Cardiac septum (tissue), 1 donor: Measurements from ENCODE around the gene RAD50. TPM values are rescaled to one million over a fixed set of nuclear protein-coding genes. Genes with fewer than 3 reads are reported as not detected.
"Not testable (repeated sequence)": the region's sequence is repeated elsewhere in the genome, so short reads cannot be mapped to it uniquely, and the experiment has no call there.

Source experiments
- DNase-seq: peaks from one replicate; pipeline ENCODE4 v3.0.0-alpha.2; 2020; ENCODE audit warnings: low spot score
- intact Hi-C: fragments of 100-400 bp; cut with DNase I; formaldehyde crosslinking; loops from one replicate; pipeline ENCODE4 v1.14.0; 2022
- total RNA-seq: library from RNA; stranded (reverse); fragmentation: NEBNext Ultra II Directional; extraction: Animal tissue kit (Norgen Biotek cat#: 25700); gene quantifications from one replicate; pipeline ENCODE4 v1.2.1, GENCODE V29; 2021
- donor health status: DM: no; HTN: no; CAD: no.

Gene RAD50
- total RNA-seq, 1 donor from 2014 or later, result 27.7 TPM

DNA sequence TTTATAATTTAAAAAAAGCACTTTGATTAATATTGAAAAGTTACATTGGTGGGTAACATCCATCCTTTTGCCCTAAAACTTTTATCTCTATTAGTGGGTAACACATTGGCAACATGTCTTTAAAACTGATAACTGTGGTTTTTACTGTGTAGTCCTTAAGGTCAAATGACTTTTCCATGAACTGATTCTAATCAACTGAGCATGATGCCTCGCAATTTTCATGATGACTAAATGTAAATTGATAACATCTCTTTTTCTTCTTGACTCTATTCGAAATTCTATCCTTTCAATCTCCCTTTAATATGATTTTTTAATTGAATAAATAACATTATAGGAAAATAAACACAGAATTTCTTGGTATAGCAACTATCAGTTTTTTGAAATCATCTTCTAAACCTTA is 7.2 kb upstream of the RAD50 start:
- DNase-seq, result no peak
- intact Hi-C loops, result no loop called here

GRCh38 chr5:132556153-132556762 is 519 bp upstream of the RAD50 start:
- no peak for DNase-seq
- intact Hi-C loops, result loop anchor here (2.0 kb wide), 1 partner anchor 55 kb away; no protein-coding TSS in a partner anchor

DNA sequence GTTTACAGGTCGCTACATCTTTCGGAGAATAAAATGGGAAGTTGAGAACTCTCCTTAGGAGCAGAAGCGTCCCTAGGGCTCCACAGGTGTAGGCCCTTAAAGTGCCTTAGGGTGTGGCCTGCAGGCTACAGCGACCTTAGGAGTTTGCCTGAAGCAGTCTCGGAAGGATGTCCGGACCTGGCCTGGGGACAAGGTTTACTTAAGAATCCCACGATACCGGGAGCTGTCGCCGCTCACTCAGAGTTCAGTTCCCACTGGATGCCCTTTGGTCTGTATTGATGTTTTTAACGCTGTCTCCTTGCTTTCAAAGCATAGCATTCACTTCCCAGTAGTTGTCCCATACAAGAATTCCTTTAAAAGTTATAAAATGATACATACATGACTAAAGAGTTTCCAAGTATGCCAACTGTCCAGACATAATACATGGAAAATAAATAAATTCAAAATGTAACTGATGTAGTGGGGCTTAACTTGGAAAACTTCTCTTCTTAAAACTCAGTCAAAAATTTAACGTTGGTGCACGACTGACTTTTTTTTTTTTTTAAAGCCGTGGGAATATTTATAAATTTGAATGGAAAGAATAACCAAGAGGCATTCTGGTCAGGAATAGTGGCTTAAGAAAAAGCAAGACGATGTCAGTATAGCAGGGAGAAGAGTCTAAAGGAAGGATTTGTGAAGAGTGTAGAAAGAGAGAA is 848 bp downstream of the RAD50 start:
- DNase-seq, result no peak
- intact Hi-C loops, result loop anchor here (2.0 kb wide), 1 partner anchor 57 kb away; no protein-coding TSS in a partner anchor

DNA sequence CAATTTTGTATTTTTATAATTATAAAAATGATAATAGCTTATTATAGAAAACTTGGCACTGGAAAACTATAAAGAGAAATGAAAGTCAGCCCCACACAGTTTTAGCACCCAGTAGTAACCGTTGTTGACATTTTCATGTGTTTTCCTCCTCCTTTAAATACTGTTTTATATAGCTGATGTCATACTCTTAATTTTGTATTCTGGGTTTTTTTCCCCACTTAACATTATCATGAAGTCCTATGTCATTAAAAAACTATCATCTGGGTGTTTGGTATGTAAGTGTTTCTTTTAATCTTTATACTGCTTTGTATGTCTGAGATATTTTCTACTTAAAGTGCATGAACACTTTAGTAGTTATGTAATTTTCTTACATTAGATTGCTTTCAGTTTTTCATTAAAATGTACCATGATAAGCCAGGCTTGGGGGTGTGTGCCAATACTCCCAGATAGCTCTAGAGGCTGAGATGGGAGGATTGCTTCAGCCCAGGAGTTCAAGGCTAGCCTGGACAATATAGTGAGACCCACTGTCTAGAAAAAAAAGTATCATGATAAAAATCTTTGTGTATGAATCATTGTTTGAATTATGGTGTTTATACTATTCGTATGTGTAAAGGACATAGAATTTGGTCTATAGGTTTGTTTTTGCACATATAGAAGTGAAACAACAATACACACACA is 2.7 kb downstream of the RAD50 start:
- no peak for DNase-seq
- intact Hi-C loops, result no loop called here

DNA sequence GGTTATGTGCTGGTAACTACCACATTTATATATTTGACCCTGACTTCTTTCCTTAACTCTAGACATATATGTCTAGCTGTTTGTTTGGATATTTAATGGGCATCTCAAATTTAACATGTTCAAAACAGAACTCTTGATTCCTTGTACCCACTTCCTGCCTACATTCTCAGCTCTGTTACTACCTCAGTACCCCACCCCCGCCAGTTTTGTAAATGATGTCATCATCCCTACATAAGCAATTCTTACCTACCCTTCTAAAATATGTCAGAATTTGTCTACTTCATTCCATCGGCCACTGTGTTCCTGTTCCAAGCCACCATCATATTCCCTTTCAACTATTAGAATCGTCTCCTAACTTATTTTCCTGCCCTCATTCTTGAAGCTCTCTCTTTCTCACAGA is 4.8 kb downstream of the RAD50 start:
- intact Hi-C loops, result no loop called here
- DNase-seq, result no peak

GRCh38 chr5:132564555-132564954 is 7.8 kb downstream of the RAD50 start:
- DNase-seq, intact Hi-C loops: not testable (repeated sequence)

- intact Hi-C loops, result no loop called here
- no peak for DNase-seq
Observed at GRCh38 chr5:132566657-132567056, 9.9 kb downstream of the RAD50 start.

- DNase-seq, result no peak
- intact Hi-C loops, result no loop called here
Observed at GRCh38 chr5:132576123-132576522, 19.3 kb downstream of the RAD50 start.

DNA sequence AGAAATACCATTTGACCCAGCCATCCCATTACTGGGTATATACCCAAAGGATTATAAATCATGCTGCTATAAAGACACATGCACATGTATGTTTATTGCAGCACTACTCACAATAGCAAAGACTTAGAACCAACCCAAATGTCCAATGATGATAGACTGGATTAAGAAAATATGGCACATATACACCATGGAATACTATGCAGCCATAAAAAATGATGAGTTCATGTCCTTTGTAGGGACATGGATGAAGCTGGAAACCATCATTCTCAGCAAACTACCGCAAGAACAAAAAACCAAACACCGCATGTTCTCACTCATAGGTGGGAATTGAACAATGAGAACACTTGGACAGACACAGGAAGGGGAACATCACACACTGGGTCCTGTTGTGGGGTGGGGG is 27.8 kb downstream of the RAD50 start:
- intact Hi-C loops, DNase-seq: not testable (repeated sequence)

DNA sequence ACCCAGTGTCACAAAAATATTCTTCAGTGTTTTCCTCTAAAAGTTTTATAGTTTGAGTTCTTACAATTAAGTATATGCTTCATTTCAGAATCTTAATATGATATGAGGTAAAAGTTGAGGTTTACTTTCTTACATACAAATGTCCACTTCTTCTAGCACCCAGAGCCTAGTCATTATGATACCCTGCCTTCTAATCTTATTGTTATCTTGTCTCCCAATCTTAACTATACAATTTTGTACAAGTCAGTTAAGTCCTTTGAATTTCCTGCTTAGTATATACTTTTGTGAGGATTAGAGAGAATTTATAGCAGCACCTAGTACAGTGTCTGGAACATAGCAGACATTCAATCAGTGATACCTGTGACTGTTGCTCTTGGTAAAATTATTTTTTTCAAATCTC is 29.3 kb downstream of the RAD50 start:
- intact Hi-C loops, result no loop called here
- DNase-seq, result no peak

- intact Hi-C loops, result no loop called here
- no peak for DNase-seq
Observed at GRCh38 chr5:132589467-132589866, 32.7 kb downstream of the RAD50 start.

GRCh38 chr5:132591145-132591544 is 34.4 kb downstream of the RAD50 start:
- intact Hi-C loops, result no loop called here
- no peak for DNase-seq

DNA sequence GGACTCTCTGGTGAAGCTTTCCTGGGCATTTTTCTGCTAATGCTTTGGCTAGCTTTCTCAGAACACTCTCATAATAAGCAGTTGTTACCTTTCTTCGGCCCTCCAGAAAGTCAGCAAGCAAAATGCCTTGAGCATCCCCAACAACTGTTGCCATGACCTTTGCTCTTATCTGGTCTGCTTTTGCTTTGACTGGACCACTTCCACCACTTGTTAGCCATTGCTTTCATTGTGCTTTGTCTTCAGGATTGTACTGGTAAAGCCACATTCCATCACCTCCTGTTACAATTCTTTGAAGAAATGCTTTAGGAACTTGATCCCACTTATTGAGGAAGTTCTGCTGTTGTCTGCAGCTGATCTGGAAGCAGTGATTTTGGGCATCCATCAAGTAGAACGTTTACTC is 35.7 kb downstream of the RAD50 start:
- DNase-seq, result no peak
- intact Hi-C loops, result no loop called here

DNA sequence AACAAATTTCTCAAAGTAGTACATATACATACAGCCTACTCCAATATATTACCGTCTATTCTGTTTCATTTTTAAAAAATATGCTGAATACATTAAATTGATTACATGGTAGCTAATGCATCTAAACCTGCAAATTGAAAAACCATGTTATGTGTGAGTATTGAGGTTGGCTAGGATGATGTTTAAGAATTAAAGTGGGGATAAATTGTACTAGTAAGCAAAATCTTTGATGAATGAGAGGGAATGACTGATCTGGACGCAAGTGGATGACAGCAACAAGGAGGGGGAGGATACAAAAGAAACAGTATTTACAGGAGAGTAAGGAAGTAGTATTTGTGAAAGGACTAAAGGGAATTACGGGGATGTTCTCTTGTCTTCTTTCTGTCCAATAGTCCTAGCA is 37.4 kb downstream of the RAD50 start:
- DNase-seq, result no peak
- intact Hi-C loops, result no loop called here

DNA sequence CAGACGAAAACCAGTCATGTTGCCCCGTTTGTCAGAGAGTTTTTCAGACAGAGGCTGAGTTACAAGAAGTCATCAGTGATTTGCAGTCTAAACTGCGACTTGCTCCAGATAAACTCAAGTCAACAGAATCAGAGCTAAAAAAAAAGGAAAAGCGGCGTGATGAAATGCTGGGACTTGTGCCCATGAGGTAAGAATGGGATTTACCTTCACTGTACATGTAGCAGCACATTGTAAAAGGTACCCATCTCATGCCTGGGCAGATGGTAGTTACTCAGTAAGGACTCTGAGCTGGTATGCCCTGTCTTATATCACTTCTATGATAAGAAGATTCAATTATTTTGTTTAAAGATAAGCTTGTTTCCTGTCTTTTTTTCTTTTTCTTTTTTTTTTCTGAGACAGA is 38.8 kb downstream of the RAD50 start:
- no peak for DNase-seq
- intact Hi-C loops, result no loop called here

DNA sequence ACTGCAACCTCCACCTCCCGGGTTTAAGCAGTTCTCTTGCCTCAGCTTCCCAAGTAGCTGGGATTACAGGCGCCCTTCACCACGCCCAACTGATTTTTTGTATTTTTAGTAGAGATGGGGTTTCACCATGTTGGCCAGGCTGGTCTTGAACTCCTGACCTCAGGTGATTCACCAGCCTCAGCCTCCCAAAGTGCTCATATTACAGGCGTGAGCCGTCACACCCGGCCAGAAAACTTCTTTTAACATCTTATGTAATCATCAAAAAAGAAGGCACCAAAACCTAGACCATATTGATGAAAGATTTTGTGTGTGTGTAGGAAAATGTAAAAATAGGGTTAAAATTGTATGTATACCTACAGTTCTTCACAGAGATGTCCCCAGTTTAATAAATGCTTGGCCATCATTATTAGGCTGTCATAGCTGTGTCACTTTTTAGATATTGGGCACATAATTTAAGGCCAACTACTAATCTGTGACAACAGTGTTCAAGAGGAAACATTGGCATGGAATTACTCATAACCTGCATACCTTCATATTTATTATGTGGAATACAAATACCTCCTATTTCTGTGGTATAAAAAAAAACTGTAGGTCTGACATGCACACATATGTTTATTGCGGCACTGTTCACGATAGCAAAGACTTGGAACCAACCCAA is 44.4 kb downstream of the RAD50 start:
- intact Hi-C loops, result no loop called here
- DNase-seq, result no peak

- DNase-seq, result no peak
- intact Hi-C loops, result no loop called here
Observed at GRCh38 chr5:132607095-132607494, 50.3 kb downstream of the RAD50 start.

- intact Hi-C loops, result no loop called here
- DNase-seq, result no peak
Observed at GRCh38 chr5:132608107-132608506, 51.3 kb downstream of the RAD50 start.

GRCh38 chr5:132611965-132612364 is 55.2 kb downstream of the RAD50 start:
- intact Hi-C loops, result no loop called here
- DNase-seq, result no peak

GRCh38 chr5:132612846-132613245 is 56.1 kb downstream of the RAD50 start:
- intact Hi-C loops, result no loop called here
- no peak for DNase-seq
